ENCODE measurements around the gene ATP2B3.

The ATP2B3 gene

DNA sequence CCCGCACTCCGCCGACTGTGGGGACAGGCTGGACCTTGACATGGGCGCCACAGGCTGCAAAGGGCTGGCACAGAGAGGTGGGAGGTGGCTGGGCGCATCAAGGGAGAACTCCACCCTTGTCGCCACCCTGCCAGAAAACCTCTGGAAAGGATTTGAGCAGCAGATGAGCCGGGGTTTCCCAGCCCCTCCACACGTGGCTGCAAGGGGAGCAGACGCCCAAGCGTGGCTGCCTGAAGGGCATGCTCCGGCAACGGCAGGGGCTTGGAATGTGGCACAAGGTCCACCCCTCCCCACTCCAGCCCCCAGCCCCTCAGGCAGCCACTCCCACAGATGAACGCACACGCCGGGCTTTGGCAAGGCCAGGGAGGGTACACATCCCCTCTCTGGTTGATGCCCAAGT is 18.1 kb upstream of the ATP2B3 start:
- Histone ChIP-seq H3K4me1 (ENCODE audit: low read length) (no peaks in the 10 kb centered on the region), H3F3A (ENCODE audit: insufficient read depth, low read length) (no peaks in the 10 kb centered on the region), H3K36me3 (replicated peaks; ENCODE audit: insufficient read depth, low read length) (no peaks in the 10 kb centered on the region), H3K9me2 (replicated peaks; ENCODE audit: insufficient read depth, low read length) (no peaks in the 10 kb centered on the region), H3K27ac (ENCODE audit: low read length) (no peak overlapping the region), H2AFZ (ENCODE audit: low read length) (no peak overlapping the region), H4K20me1 (ENCODE audit: insufficient read depth, low read length) (no peaks in the 10 kb centered on the region), H3K79me2 (ENCODE audit: low read length) (no peaks in the 10 kb centered on the region), H3K27me3 (replicated peaks; ENCODE audit: insufficient read depth, low read length) (peaks cover 35% of the 10 kb centered on the region), H3K4me2 (ENCODE audit: low read depth, low read length) (no peak overlapping the region), H3K9ac (ENCODE audit: low read length) (no peak overlapping the region), H3K4me3 (ENCODE audit: low read length) (no peak overlapping the region), H3K9me3 (replicated peaks; ENCODE audit: insufficient read depth, low read length) (no peaks in the 10 kb centered on the region)
- DNase-seq: no peak
- TF ChIP-seq, protein P1, sequence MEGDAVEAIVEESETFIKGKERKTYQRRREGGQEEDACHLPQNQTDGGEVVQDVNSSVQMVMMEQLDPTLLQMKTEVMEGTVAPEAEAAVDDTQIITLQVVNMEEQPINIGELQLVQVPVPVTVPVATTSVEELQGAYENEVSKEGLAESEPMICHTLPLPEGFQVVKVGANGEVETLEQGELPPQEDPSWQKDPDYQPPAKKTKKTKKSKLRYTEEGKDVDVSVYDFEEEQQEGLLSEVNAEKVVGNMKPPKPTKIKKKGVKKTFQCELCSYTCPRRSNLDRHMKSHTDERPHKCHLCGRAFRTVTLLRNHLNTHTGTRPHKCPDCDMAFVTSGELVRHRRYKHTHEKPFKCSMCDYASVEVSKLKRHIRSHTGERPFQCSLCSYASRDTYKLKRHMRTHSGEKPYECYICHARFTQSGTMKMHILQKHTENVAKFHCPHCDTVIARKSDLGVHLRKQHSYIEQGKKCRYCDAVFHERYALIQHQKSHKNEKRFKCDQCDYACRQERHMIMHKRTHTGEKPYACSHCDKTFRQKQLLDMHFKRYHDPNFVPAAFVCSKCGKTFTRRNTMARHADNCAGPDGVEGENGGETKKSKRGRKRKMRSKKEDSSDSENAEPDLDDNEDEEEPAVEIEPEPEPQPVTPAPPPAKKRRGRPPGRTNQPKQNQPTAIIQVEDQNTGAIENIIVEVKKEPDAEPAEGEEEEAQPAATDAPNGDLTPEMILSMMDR (IDR thresholded peaks at IDR 0.05; ENCODE audit: low read length): no peak
- no peak for TF ChIP-seq EZH2phosphoT487 (IDR thresholded peaks at IDR 0.05; ENCODE audit: low read length)
- no peak for TF ChIP-seq EZH2 (optimal IDR thresholded peaks at IDR 0.05; ENCODE audit: low read depth, low read length)

DNA sequence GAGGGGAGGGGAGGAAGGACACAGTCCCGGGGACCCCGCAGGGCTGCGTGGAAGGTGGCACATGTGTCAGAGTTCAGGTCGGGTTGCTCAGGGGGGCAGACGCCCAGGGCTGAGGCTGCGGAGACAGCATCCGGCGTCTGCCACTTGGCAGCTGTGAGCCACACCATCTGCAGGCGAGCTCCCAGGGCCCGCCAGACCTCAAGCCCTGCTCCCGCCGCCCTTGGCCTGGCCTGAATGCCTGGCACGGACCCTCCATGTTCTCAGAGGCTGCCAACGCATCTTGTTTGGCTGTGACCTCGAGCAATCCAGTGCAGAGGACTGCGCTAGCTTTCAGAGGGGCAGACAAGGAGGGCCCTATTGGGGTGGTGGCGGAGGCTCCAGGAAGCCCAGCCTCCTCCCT is 17.6 kb upstream of the ATP2B3 start:
- DNase-seq: no peak
- no peak overlapping the region for H3K9ac ChIP-seq (ENCODE audit: low read length)
- no peak overlapping the region for H3K27ac ChIP-seq (ENCODE audit: low read length)
- H3K4me3 ChIP-seq (ENCODE audit: low read length): no peak overlapping the region
- no peaks in the 10 kb centered on the region for H3K79me2 ChIP-seq (ENCODE audit: low read length)
- no peaks in the 10 kb centered on the region for H3K9me2 ChIP-seq (replicated peaks; ENCODE audit: insufficient read depth, low read length)
- no peaks in the 10 kb centered on the region for H3K36me3 ChIP-seq (replicated peaks; ENCODE audit: insufficient read depth, low read length)
- H3K27me3 ChIP-seq (replicated peaks; ENCODE audit: insufficient read depth, low read length): peaks cover 40% of the 10 kb centered on the region
- no peaks in the 10 kb centered on the region for H4K20me1 ChIP-seq (ENCODE audit: insufficient read depth, low read length)
- TF ChIP-seq, protein P1 (IDR thresholded peaks at IDR 0.05; ENCODE audit: low read length): no peak
- H3K4me2 ChIP-seq (ENCODE audit: low read depth, low read length): no peak overlapping the region
- no peaks in the 10 kb centered on the region for H3F3A ChIP-seq (ENCODE audit: insufficient read depth, low read length)
- H3K4me1 ChIP-seq (ENCODE audit: low read length): no peaks in the 10 kb centered on the region
- H3K9me3 ChIP-seq (replicated peaks; ENCODE audit: insufficient read depth, low read length): no peaks in the 10 kb centered on the region
- no peak overlapping the region for H2AFZ ChIP-seq (ENCODE audit: low read length)

DNA sequence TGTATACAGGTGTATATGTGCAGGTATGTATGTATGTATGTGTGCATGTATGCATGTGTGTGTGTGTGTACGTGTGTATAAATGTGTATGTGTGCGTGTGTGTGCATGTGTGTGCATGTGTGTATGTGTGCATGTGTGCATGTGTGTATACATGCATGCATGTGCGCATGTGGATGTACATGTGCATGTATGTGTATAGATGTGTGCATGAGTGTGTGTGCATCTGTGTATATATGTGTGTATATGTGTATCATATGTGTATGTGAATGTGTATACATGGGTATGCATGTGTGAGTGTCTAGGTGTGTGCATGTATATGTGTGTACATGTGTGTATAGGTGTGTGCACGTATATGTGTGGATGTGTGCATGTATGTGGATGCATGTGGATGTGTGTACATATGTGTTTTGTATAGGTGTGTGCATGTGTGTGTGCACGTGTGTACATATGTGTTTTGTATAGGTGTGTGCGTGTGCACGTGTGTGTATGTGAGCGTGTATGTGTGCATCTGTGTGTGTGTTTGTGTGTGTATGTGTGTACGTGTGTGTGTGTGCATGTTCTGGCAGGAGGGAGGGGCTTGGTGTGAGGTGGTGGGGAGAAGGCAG is 16.7 kb upstream of the ATP2B3 start:
- Histone ChIP-seq H3K79me2 (ENCODE audit: low read length) (no peaks in the 10 kb centered on the region), H3F3A (ENCODE audit: insufficient read depth, low read length) (no peaks in the 10 kb centered on the region), H3K4me1 (ENCODE audit: low read length) (no peaks in the 10 kb centered on the region), H3K4me2 (ENCODE audit: low read depth, low read length) (no peak overlapping the region), H2AFZ (ENCODE audit: low read length) (no peak overlapping the region), H3K9me3 (replicated peaks; ENCODE audit: insufficient read depth, low read length) (no peaks in the 10 kb centered on the region), H3K9ac (ENCODE audit: low read length) (no peak overlapping the region), H3K36me3 (replicated peaks; ENCODE audit: insufficient read depth, low read length) (no peaks in the 10 kb centered on the region), H4K20me1 (ENCODE audit: insufficient read depth, low read length) (no peaks in the 10 kb centered on the region), H3K9me2 (replicated peaks; ENCODE audit: insufficient read depth, low read length) (no peaks in the 10 kb centered on the region), H3K27me3 (replicated peaks; ENCODE audit: insufficient read depth, low read length) (peaks cover 35% of the 10 kb centered on the region), H3K4me3 (ENCODE audit: low read length) (no peak overlapping the region), H3K27ac (ENCODE audit: low read length) (no peak overlapping the region)
- TF ChIP-seq EZH2phosphoT487 (IDR thresholded peaks at IDR 0.05; ENCODE audit: low read length): no peak
- no peak for DNase-seq

DNA sequence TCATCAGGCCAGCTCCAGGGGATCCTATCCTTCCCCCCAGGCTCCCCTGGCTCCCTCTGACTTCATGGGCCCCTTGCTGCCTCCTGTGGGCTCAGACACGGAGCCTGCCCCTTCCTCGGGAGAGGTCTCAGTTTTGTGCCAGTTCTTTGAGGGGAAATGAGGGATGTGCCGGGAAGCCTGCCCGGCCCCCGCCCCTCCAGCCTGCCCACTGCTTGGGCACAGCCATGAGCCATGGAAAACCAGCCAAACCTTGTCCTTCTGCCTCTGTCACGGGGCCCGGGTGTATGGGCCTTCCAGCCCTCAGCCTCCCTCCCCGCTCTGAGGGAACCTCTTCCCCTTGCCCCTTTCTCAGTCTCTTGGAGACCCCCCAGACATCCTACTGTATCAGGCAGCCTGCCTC is 15.9 kb upstream of the ATP2B3 start:
- H3K27ac ChIP-seq (ENCODE audit: low read length): no peak overlapping the region

More for the DNA sequence above, 15.9 kb upstream of the ATP2B3 start:
- H3K4me1 ChIP-seq (ENCODE audit: low read length): no peaks in the 10 kb centered on the region
- H3K9me2 ChIP-seq (replicated peaks; ENCODE audit: insufficient read depth, low read length): no peaks in the 10 kb centered on the region
- H3K27me3 ChIP-seq (replicated peaks; ENCODE audit: insufficient read depth, low read length): peaks cover 31% of the 10 kb centered on the region
- no peaks in the 10 kb centered on the region for H4K20me1 ChIP-seq (ENCODE audit: insufficient read depth, low read length)
- H3K36me3 ChIP-seq (replicated peaks; ENCODE audit: insufficient read depth, low read length): no peaks in the 10 kb centered on the region
- no peaks in the 10 kb centered on the region for H3K9me3 ChIP-seq (replicated peaks; ENCODE audit: insufficient read depth, low read length)
- no peak for DNase-seq
- H3F3A ChIP-seq (ENCODE audit: insufficient read depth, low read length): no peaks in the 10 kb centered on the region
- no peak overlapping the region for H3K9ac ChIP-seq (ENCODE audit: low read length)
- no peak overlapping the region for H3K4me2 ChIP-seq (ENCODE audit: low read depth, low read length)
- no peak overlapping the region for H2AFZ ChIP-seq (ENCODE audit: low read length)
- H3K4me3 ChIP-seq (ENCODE audit: low read length): no peak overlapping the region
- TF ChIP-seq EZH2 (optimal IDR thresholded peaks at IDR 0.05; ENCODE audit: low read depth, low read length) (no peak), EZH2phosphoT487 (IDR thresholded peaks at IDR 0.05; ENCODE audit: low read length) (no peak)
- TF ChIP-seq, protein P1 (IDR thresholded peaks at IDR 0.05; ENCODE audit: low read length): no peak
- no peaks in the 10 kb centered on the region for H3K79me2 ChIP-seq (ENCODE audit: low read length)
